Mesendoderm (in vitro differentiated cells): ENCODE data around the gene NRBP1.
A peak's percentile ranks its signal among the peaks of the same experiment; 100 is the strongest.

Experiments
- DNase-seq: peaks from one replicate; pipeline ENCODE4 v3.0.0; 2013
- H2AK5ac ChIP-seq: 2 replicates; pipeline ENCODE4 v1.6.1; 2013; ENCODE audit warnings: low read length, inconsistent platforms
- H2BK120ac ChIP-seq: 2 replicates; pipeline ENCODE4 v1.6.1; 2013; ENCODE audit warnings: low read depth, mild to moderate bottlenecking, low read length, moderate library complexity, mixed read lengths
- H2BK15ac ChIP-seq: replicated peaks from 2 replicates; pipeline ENCODE4 v1.6.1; 2013; ENCODE audit warnings: low read depth, mild to moderate bottlenecking, moderate library complexity
- H2BK5ac ChIP-seq: 2 replicates; pipeline ENCODE4 v1.6.1; 2013; ENCODE audit warnings: low read length, inconsistent platforms
- H3K18ac ChIP-seq: 2 replicates; pipeline ENCODE4 v1.6.1; 2013; ENCODE audit warnings: mild to moderate bottlenecking, low read length, mixed read lengths
- H3K23ac ChIP-seq: one replicate; pipeline ENCODE4 v1.6.1; 2013; ENCODE audit warnings: low read length
- H3K27ac ChIP-seq: 2 replicates; pipeline ENCODE4 v1.5.1; 2013; ENCODE audit warnings: low read depth, mild to moderate bottlenecking, inconsistent platforms, low read length, moderate library complexity
- H3K27me3 ChIP-seq: 2 replicates; pipeline ENCODE4 v1.6.1; 2013; ENCODE audit warnings: low read length, control low read depth, mild to moderate bottlenecking, inconsistent platforms; ENCODE audit not compliant: insufficient read depth, poor library complexity
- H3K36me3 ChIP-seq: 2 replicates; pipeline ENCODE4 v1.6.1; 2013; ENCODE audit warnings: low read length, inconsistent platforms; ENCODE audit not compliant: control insufficient read depth, insufficient read depth
- H3K4ac ChIP-seq: one replicate; pipeline ENCODE4 v1.6.1; 2013; ENCODE audit warnings: low read depth, mild to moderate bottlenecking, low read length, moderate library complexity
- H3K4me1 ChIP-seq: 2 replicates; pipeline ENCODE4 v1.6.1; 2013; ENCODE audit warnings: low read depth, low read length, inconsistent platforms; ENCODE audit not compliant: control insufficient read depth
- H3K4me2 ChIP-seq: 2 replicates; pipeline ENCODE4 v1.6.1; 2013; ENCODE audit warnings: low read length
- H3K4me3 ChIP-seq: 2 replicates; pipeline ENCODE4 v1.5.1; 2013; ENCODE audit warnings: mild to moderate bottlenecking, low read length
- H3K56ac ChIP-seq: one replicate; pipeline ENCODE4 v1.6.1; 2013; ENCODE audit warnings: low read length
- H3K79me1 ChIP-seq: 2 replicates; pipeline ENCODE4 v1.6.1; 2013; ENCODE audit warnings: low read length, inconsistent platforms
- H3K79me2 ChIP-seq: 2 replicates; pipeline ENCODE4 v1.6.1; 2013; ENCODE audit warnings: mild to moderate bottlenecking, low read length; ENCODE audit not compliant: control insufficient read depth, insufficient read depth
- H3K9ac ChIP-seq: 2 replicates; pipeline ENCODE4 v1.6.1; 2013; ENCODE audit warnings: low read length, inconsistent platforms
- H4K5ac ChIP-seq: one replicate; pipeline ENCODE4 v1.6.1; 2013; ENCODE audit warnings: low read length
- H4K8ac ChIP-seq: one replicate; pipeline ENCODE4 v1.6.1; 2013; ENCODE audit warnings: low read depth, mild to moderate bottlenecking, control low read depth, low read length, moderate library complexity
- WGBS: extraction: QIAGEN DNeasy Blood & Tissue Kit; methylation state at CpG from one replicate; pipeline ENCODE4 v1.1.7; 2013; ENCODE audit warnings: low lambda C conversion rate, missing lambda C conversion rate; ENCODE audit not compliant: insufficient coverage; ENCODE audit errors: extremely low coverage; 5-methylcytosine and 5-hydroxymethylcytosine counted together

The NRBP1 gene

DNA sequence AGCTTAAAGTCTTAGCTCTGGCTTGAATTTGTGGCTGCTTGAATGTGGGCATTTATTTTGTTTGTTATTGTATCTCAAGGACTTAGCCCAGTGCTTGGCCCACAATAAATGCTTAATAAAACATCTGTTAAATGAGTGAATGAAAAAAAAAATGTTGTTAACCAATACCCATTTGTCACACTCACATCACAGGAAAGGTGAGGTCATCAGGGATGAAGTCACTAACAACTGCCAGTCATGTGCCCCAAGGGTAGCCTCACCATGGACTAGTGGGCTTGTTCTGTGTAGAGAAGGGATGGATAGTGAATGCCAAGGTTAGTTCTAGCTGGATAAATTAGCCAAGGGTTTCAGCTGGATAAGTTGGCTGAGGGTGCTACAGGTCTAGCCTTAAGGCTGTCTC lies 3.0 kb downstream of the NRBP1 start:
- DNase-seq: peak; percentile 79
- no peak overlapping the region for H2BK120ac ChIP-seq
- no peak overlapping the region for H3K9ac ChIP-seq
- H4K8ac ChIP-seq: no peak overlapping the region
- peaks cover 11% of the 10 kb centered on the region for H3K36me3 ChIP-seq
- no peak overlapping the region for H2BK5ac ChIP-seq
- peaks cover 2% of the 10 kb centered on the region for H3K4me1 ChIP-seq
- no peaks in the 10 kb centered on the region for H3K27me3 ChIP-seq
- no peak overlapping the region for H4K5ac ChIP-seq
- no peak overlapping the region for H3K4ac ChIP-seq
- H3K4me3 ChIP-seq: no peak overlapping the region
- no peak overlapping the region for H2AK5ac ChIP-seq
- peaks cover 5% of the 10 kb centered on the region for H3K79me1 ChIP-seq
- H3K4me2 ChIP-seq: no peak overlapping the region
- no peak overlapping the region for H3K23ac ChIP-seq
- H2BK15ac ChIP-seq: no peak overlapping the region
- no peak overlapping the region for H3K18ac ChIP-seq
- no peak overlapping the region for H3K56ac ChIP-seq
- H3K79me2 ChIP-seq: peaks cover 28% of the 10 kb centered on the region
- no peak overlapping the region for H3K27ac ChIP-seq

DNA sequence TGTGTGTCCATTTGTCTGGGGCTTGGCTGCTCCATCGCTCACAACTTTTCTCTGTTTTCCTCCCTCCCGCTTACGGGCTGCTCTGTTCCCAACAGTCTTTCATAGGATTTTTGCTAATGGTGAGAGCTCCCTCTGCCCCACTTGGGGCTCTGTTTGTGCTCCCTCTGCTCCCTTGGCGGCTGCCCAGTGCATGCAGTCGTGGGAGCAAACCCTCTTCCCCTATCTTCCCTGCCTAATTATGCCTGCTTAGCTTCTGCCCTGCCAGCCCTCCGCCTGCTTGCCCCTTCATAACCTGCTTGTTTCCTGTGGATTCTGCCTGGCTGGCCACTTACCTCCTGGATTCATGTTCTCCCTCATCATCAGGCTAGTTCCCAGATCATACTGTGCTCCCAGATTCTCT lies 7.2 kb downstream of the NRBP1 start:
- Histone ChIP-seq H3K56ac (no peak overlapping the region), H3K36me3 (peaks cover 15% of the 10 kb centered on the region), H3K79me1 (peaks cover 3% of the 10 kb centered on the region), H3K4me1 (no peaks in the 10 kb centered on the region), H3K79me2 (peaks cover 14% of the 10 kb centered on the region), H2BK120ac (no peak overlapping the region), H2BK15ac (no peak overlapping the region), H4K8ac (no peak overlapping the region), H4K5ac (no peak overlapping the region), H2BK5ac (no peak overlapping the region), H3K4ac (no peak overlapping the region), H3K23ac (no peak overlapping the region), H2AK5ac (no peak overlapping the region), H3K4me3 (no peak overlapping the region), H3K27ac (no peak overlapping the region), H3K9ac (no peak overlapping the region), H3K4me2 (no peak overlapping the region), H3K18ac (no peak overlapping the region), H3K27me3 (no peaks in the 10 kb centered on the region)
- no CpG with 5 or more reads among the region's 6 CpGs for WGBS
- no peak for DNase-seq

GRCh38 chr2:27441226-27441926 lies 12.9 kb downstream of the NRBP1 start:
- H3K36me3 ChIP-seq: peaks cover 9% of the 10 kb centered on the region
- no peak overlapping the region for H2BK15ac ChIP-seq
- no peak overlapping the region for H4K5ac ChIP-seq
- DNase-seq: no peak
- peak overlapping the region; percentile 83 for H3K56ac ChIP-seq
- H3K18ac ChIP-seq: no peak overlapping the region
- H3K27me3 ChIP-seq: no peaks in the 10 kb centered on the region
- no peak overlapping the region for H3K4ac ChIP-seq
- H3K27ac ChIP-seq: no peak overlapping the region
- H3K9ac ChIP-seq: peak overlapping the region; percentile 40
- H3K79me2 ChIP-seq: no peaks in the 10 kb centered on the region
- no peak overlapping the region for H2BK5ac ChIP-seq
- no peak overlapping the region for H2BK120ac ChIP-seq
- WGBS: no CpG with 5 or more reads among the region's 10 CpGs
- no peak overlapping the region for H2AK5ac ChIP-seq
- no peaks in the 10 kb centered on the region for H3K79me1 ChIP-seq
- no peak overlapping the region for H3K23ac ChIP-seq
- no peak overlapping the region for H3K4me3 ChIP-seq
- H3K4me1 ChIP-seq: peaks cover 3% of the 10 kb centered on the region
- no peak overlapping the region for H4K8ac ChIP-seq
- no peak overlapping the region for H3K4me2 ChIP-seq

DNA sequence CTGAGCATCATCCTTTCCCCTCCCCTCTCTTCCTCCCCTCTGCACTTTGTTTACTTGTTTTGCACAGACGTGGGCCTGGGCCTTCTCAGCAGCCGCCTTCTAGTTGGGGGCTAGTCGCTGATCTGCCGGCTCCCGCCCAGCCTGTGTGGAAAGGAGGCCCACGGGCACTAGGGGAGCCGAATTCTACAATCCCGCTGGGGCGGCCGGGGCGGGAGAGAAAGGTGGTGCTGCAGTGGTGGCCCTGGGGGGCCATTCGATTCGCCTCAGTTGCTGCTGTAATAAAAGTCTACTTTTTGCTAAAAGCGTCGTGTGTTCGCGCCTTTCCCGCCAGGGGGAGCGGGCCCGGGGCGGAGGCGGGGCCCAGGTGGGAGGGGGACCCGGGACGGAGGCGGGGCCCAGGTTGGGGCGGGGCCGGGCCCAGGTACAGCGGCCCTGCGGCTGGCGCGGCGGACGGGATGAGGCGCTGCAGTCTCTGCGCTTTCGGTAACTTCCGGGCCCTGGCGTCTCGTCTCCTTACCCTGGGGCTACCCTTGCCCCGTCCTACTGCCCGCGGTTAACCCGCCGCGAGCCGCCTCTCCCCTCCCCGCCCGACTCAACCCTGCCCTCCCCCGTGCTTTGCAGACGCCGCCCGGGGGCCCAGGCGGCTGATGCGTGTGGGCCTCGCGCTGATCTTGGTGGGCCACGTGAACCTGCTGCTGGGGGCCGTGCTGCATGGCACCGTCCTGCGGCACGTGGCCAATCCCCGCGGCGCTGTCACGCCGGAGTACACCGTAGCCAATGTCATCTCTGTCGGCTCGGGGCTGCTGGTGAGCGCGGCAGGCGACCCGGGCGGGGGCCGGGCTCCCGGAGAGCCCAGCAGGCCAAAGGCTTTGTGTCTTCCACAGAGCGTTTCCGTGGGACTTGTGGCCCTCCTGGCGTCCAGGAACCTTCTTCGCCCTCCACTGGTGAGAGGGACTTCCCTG lies 13.8 kb downstream of the NRBP1 start, which contains the start of gene KRTCAP3:
KRTCAP3 (plus strand) TSS at position 424 of the 962 bp plus-strand sequence; CDS start at position 456, 32 bp downstream.
- Histone ChIP-seq H2BK5ac (no peak within 1 kb of the TSS), H2BK15ac (no peak within 1 kb of the TSS), H3K79me1 (no peaks in the 10 kb centered on the region), H3K9ac (peak within 1 kb of the TSS; percentile 85), H3K27ac (no peak within 1 kb of the TSS), H2BK120ac (no peak within 1 kb of the TSS), H3K4me1 (peaks cover 3% of the 10 kb centered on the region), H4K5ac (no peak within 1 kb of the TSS), H3K56ac (peak within 1 kb of the TSS; percentile 95), H3K36me3 (peaks cover 9% of the 10 kb centered on the region), H2AK5ac (no peak within 1 kb of the TSS), H3K79me2 (no peaks in the 10 kb centered on the region), H3K18ac (peak within 1 kb of the TSS; percentile 7), H3K4me2 (peak within 1 kb of the TSS; percentile 81), H3K4me3 (peak within 1 kb of the TSS; percentile 53), H3K4ac (peak within 1 kb of the TSS; percentile 74), H3K23ac (peak within 1 kb of the TSS; percentile 56), H3K27me3 (no peaks in the 10 kb centered on the region), H4K8ac (no peak within 1 kb of the TSS)
- WGBS: no CpG with 5 or more reads among the region's 80 CpGs
- DNase-seq: peak; percentile 94

DNA sequence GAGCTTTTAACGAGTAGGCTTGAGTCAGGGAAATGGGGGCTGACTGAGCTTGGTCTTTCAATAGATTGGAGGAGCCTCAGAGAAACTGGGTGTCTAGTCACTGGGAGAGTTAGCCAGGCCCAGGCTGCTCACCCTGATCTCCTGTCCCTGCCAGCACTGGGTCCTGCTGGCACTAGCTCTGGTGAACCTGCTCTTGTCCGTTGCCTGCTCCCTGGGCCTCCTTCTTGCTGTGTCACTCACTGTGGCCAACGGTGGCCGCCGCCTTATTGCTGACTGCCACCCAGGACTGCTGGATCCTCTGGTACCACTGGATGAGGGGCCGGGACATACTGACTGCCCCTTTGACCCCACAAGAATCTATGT lies 14.5 kb downstream of the NRBP1 start:
- H3K4me1 ChIP-seq: peaks cover 3% of the 10 kb centered on the region
- no CpG with 5 or more reads among the region's 6 CpGs for WGBS
- H3K79me2 ChIP-seq: no peaks in the 10 kb centered on the region

More for the DNA sequence above, 14.5 kb downstream of the NRBP1 start:
- Histone ChIP-seq H3K23ac (peak overlapping the region; percentile 56), H3K4me2 (peak overlapping the region; percentile 81), H3K4ac (peak overlapping the region; percentile 74), H4K5ac (no peak overlapping the region), H2BK120ac (no peak overlapping the region), H3K27ac (no peak overlapping the region), H3K9ac (peak overlapping the region; percentile 85), H3K18ac (peak overlapping the region; percentile 7), H3K56ac (peak overlapping the region; percentile 95), H2BK5ac (no peak overlapping the region), H3K79me1 (no peaks in the 10 kb centered on the region), H3K36me3 (peaks cover 9% of the 10 kb centered on the region), H2AK5ac (no peak overlapping the region), H4K8ac (no peak overlapping the region), H3K4me3 (peak overlapping the region; percentile 53), H2BK15ac (no peak overlapping the region), H3K27me3 (no peaks in the 10 kb centered on the region)
- no peak for DNase-seq
